ENCODE results near the gene ACSM2A.
"Not testable (repeated sequence)": the region's sequence is repeated elsewhere in the genome, so short reads cannot be mapped to it uniquely, and the experiment has no call there.

Gene ACSM2A

DNA sequence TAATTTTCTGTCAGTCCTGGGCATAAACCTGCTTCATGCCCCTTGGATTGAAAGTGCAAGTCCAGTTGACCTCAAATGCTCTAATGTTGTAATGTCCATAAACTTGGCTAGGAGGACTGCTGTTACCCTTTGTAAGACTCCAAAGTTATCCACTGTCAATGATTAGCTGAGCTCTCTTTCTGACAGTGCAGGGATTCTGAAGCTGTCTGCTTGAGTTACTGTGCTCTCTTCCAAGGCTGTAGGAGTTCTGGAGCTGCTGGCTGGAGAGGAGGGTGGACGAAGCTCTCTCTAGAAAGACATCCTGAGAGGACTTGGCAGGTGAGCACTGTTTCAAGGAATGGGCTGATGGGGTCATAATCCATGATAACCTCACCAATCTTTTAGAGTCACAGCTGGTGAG lies at the start of gene ACSM2A:
Gene ACSM2A, plus strand, starts transcription at position 158 of the 400 bp plus-strand sequence. CDS start 8,594 bp downstream, outside the sequence.
- not testable (repeated sequence) for DNase-seq (ENCODE audit: low read depth in 2 of 2, low spot score in 1 of 2)

DNA sequence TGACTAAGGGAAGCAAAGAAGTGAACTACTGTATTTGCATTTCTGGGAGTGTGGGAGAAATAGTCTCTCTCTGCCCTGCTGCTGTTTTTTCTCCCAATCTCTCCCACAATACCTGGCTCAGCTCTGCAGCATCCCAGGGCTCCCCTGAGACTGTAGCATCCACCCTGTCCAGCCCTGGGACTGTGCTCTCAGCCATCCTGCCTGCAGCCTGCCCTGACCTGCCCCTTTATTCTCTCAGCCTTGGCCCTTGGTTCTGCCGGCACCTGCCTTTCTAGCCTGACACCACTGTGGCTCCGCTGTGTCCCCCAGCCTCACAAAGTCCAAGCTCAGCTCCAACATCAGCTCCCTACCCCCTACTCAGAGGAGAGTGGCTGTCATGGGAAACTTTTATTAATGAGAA lies 48.7 kb upstream of the ACSM2A start:
- no peak for DNase-seq (ENCODE audit: low read depth in 2 of 2, low spot score in 1 of 2)

DNA sequence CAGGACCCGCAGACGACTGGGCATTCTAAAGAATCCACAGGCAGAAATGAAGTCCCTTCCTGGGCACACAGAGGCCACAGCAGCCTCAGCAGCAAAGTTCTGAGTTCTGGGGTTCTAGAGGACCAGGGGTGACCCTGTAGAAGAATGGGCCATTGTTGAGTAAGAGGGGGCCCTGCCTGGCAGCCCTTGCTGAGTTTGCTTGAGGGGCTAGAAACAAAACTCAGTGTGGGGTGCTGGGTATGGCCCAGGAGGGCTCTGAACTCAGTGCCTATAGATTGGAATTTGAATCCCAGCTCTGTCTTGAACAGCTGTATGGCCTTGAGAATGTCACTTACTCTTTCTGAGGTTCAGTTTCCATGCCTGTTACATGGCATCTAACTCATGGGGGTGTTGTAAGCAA lies 46.7 kb upstream of the ACSM2A start, which contains the start of gene PDILT:
Gene PDILT, minus strand, starts transcription at position 101 of the 400 bp plus-strand sequence. CDS start 5,437 bp downstream, outside the sequence.
- DNase-seq (ENCODE audit: low read depth in 2 of 2, low spot score in 1 of 2): no peak

DNA sequence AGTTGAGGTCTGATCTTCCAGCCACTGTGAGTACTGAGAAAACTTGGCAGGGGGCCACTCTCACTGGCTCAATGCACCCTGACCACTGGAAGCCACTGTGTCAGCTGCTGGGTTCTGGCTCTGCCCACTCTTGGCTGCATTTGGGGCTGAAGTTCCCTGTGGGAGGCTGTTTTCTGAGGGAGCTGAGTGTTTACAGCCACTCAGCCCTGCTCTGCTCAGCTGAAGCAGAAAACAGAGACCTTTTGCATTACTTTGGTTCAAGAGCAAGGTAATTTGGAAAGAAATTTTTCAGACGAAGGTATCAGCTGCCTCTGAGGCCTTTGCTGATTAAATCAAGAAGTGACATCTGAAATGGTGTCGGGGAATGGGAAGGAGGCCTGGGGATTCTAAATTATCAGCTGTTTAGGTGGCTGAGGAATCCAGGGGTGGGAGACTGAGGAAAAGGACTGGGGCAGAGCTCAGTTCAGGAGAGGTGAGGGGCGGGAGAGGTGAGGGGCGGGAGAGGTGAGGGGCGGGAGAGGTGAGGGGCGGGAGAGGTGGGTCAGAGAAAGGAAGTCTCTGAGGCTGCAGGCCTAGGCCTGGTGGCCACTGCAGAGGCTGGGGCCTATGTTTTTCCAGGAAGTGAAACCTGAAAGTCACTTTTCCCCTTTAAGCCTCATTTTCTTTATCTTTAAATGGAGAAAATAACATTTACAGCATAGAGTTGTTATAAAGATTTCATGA lies 41.8 kb upstream of the ACSM2A start, which contains the start of gene ACSM5:
Gene ACSM5, plus strand, starts transcription at position 137 of the 723 bp plus-strand sequence. CDS start 1,951 bp downstream, outside the sequence.
- no peak for DNase-seq (ENCODE audit: low read depth in 2 of 2, low spot score in 1 of 2)

DNA sequence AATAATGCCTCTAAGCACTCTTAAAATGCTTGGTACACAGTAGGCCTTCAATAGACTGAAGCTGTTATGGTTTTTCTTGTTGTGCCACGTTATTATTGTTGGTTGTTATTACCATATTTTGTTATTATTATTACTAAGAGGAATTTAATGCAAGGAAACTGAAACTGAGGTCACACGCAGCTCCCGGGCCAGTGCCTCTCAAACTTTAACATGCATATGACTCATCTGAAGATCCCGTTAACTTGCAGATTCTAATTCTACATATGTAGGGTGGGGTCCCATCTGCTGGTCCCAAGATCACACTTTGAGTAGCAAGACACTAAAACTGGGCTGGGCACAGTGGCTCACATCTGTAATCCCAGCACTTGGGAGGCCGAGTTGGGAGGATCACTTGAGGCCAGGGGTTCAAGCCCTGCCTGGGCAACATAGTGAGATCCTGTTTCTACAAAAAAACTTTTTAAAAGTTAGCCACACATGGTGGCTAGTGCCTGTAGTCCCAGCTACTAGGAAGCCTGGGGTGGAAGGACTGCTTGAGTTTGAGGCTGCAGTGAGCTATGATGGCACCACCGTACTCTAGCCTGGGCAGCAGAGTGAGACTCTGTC lies 41.1 kb upstream of the ACSM2A start:
- DNase-seq (ENCODE audit: low read depth in 2 of 2, low spot score in 1 of 2): no peak

DNA sequence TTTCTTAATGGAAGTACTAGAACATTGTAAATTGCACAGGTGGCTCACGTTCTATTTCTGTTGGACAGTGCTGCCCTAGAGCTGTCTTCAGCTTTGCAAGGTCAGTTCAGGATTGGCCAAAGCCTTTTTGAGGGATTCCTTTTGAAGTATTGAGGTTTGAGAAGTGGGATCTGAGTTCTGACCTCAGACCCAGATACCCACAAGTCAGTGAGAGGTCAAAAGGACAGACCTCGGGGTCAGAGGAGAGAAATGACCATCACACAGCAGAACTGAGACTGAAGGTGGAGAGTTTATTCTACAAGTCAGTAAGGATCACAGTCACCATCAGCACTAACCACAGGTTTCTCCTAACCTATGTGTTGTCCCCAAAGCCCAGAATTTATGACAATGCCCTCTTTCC lies 40.3 kb upstream of the ACSM2A start:
- no peak for DNase-seq (ENCODE audit: low read depth in 2 of 2, low spot score in 1 of 2)

DNA sequence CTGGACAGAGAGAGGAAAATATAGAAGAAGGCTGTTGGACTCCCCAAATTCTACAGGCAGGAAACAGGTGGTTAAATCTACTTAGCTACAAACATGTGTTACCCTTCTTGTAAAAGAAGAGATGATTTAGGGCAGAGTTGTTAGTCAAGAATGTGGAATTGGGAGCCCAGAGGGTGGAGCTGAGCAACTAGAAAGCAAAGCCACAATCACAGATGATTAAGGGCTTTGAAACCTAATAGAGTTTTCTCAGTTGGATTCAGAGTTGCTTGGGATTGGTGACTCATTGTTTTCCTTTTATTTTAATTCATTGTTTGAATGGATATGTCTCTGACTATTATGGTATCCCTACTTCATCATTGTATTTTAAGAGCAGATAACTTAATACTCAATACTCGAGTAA lies 35.8 kb upstream of the ACSM2A start:
- no peak for DNase-seq (ENCODE audit: low read depth in 2 of 2, low spot score in 1 of 2)

- DNase-seq (ENCODE audit: low read depth in 2 of 2, low spot score in 1 of 2): not testable (repeated sequence)
Observed at GRCh38 chr16:20419093-20419492, 32.2 kb upstream of the ACSM2A start.

DNA sequence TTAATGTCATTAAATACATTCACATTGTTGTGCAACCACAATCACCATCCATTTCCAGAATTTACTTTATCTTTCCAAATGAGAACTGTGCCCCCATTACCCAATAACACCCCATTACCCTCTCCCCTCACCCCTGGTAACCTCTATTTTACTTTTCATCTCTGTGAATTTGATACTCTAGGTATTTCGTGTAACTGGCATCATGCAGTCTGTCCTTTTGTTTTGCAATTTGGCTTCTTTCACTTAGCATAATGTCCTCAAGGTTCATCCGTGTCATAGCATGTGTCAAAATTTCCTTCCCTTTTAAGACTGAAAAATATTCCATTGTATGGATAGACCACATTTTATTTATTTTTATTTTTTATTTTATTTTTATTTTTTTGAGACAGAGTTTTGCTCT lies 29.6 kb upstream of the ACSM2A start:
- not testable (repeated sequence) for DNase-seq (ENCODE audit: low read depth in 2 of 2, low spot score in 1 of 2)

DNA sequence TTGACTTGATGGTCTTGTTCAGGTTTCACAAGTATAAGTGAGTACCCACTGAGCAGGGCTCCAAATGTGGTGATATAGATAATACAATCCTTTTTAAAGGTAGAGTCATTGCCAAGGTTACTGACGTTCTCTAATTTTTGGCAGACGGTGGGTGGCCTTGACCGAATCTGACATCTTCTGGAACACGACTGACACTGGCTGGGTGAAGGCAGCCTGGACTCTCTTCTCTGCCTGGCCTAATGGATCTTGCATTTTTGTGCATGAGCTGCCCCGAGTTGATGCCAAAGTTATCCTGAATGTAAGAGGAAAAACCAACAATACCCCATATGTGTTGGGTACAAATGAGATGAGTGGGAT lies 27.6 kb upstream of the ACSM2A start:
- DNase-seq (ENCODE audit: low read depth in 2 of 2, low spot score in 1 of 2): not testable (repeated sequence)

GRCh38 chr16:20424129-20424866 lies 27.0 kb upstream of the ACSM2A start:
- DNase-seq (ENCODE audit: low read depth in 2 of 2, low spot score in 1 of 2): no peak

DNA sequence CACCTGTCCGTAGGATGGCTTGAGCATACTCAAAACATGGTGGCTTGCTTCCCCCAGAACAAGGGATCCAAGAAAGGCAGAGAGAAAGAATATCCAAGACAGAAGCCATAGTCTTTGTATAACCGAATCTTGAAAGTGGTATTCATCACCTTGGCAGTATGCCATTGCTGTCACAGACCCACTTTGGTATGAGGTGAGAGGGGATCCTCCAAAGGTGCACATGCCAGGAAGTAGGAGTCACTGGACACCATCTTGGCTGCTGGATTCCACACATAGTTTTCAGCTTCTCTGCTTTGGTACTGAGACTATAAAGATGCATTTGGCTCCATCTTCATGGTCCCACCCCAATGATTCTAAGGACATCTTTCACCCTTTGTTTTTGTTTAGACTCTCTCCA lies 23.9 kb upstream of the ACSM2A start:
- DNase-seq (ENCODE audit: low read depth in 2 of 2, low spot score in 1 of 2): not testable (repeated sequence)

- not testable (repeated sequence) for DNase-seq (ENCODE audit: low read depth in 2 of 2, low spot score in 1 of 2)
Observed at GRCh38 chr16:20429499-20429898, 21.8 kb upstream of the ACSM2A start.

DNA sequence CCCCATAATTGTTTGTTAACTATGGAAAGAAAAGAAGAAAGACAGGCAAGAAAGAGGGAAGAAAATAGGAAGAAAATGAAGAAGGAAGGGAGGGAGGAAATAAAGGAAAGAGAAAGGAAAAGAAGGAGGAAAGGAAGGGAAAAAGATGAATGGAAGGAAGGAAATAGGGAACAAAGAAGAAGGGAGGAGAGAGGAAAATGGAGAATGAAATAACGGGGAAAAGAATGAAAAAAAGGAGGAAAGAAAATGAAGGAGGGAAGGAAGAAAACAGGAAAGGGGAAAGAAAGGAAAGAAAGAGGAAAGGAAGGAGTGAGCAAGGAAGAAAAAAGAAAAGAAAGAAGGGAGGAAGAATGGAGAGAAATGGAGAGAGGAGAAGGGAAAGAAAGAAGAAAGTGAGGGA lies 20.8 kb upstream of the ACSM2A start:
- not testable (repeated sequence) for DNase-seq (ENCODE audit: low read depth in 2 of 2, low spot score in 1 of 2)

DNA sequence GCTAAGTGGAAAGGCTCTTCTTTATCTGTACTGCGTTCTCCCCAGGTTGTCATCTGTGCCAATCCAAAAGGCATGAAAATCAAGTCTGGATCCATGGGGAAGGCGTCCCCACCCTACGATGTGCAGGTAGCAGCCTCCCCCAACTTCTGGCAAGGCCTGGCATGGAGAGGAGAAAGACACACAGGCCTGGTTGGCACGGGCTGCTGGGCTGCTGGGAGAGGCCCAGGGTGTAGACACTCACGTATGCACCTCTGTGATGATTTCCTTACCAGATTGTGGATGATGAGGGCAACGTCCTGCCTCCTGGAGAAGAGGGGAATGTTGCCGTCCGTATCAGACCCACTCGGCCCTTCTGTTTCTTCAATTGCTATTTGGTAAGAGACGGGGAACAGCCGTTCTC lies 20.4 kb upstream of the ACSM2A start:
- DNase-seq (ENCODE audit: low read depth in 2 of 2, low spot score in 1 of 2): no peak

- DNase-seq (ENCODE audit: low read depth in 2 of 2, low spot score in 1 of 2): not testable (repeated sequence)
Observed at GRCh38 chr16:20438950-20439349, 12.4 kb upstream of the ACSM2A start.

DNA sequence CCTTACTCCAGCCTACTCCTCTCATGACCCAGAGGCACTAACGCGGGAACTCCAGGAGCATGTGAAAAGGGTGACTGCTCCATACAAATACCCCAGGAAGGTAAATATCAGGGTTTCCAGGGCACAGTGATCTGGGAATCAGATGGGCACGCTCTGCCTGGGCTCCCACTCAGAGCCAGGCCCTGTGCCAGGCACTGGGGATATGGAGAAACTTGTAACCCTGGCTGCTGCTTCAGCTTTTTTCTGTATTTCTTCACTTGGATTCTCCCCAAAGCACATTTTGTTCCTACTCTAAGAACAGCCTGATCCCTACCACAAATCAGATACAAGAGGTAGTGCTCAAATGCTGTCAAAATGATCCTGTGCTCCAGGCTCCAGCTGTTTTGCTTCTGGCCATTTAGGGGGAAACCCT lies 11.5 kb upstream of the ACSM2A start:
- not testable (repeated sequence) for DNase-seq (ENCODE audit: low read depth in 2 of 2, low spot score in 1 of 2)

GRCh38 chr16:20440731-20441130 lies 10.6 kb upstream of the ACSM2A start:
- DNase-seq (ENCODE audit: low read depth in 2 of 2, low spot score in 1 of 2): not testable (repeated sequence)

DNA sequence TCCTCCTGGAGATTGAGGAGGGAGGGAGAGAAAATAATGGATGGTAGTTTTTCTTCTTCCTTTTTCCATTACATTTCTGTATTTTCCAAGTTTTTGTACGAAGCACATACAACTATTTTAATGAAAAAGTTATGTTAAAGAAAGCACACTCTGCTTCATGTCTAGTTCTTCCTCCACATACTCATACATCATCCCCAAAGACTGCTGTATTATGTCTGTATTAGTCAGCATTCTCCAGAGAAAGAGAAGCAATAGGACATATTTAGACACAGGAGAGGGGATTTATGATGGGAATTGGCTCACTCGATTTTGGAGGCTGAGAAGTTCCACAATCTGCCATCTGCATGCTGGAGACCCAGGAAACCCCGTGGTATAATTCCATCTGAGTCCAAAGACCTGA lies 10.1 kb upstream of the ACSM2A start:
- DNase-seq (ENCODE audit: low read depth in 2 of 2, low spot score in 1 of 2): no peak

GRCh38 chr16:20441859-20442258 lies 9.5 kb upstream of the ACSM2A start:
- DNase-seq (ENCODE audit: low read depth in 2 of 2, low spot score in 1 of 2): not testable (repeated sequence)

- not testable (repeated sequence) for DNase-seq (ENCODE audit: low read depth in 2 of 2, low spot score in 1 of 2)
Observed at GRCh38 chr16:20446652-20447393, 4.5 kb upstream of the ACSM2A start.

Measured in stimulated activated CD8-positive, alpha-beta memory T cell treated with anti-CD3 and anti-CD28 coated beads, Interleukin-4, amount 100 ng/mL, for 4 hours (primary cell).